GM21367 (cell line): Measurements from ENCODE around the gene FRMD4A.
"Not testable (repeated sequence)": the region's sequence is repeated elsewhere in the genome, so short reads cannot be mapped to it uniquely, and the experiment has no call there.

ENCODE experiments used
- ATAC-seq: cut with Tn5 transposase; IDR thresholded peaks from one replicate; pipeline ENCODE4 v1.9.1; 2021; ENCODE audit not compliant: unreplicated experiment

FRMD4A gene

GRCh38 chr10:13865758-13866491 is 464.8 kb downstream of the FRMD4A start:
- ATAC-seq = no peak

GRCh38 chr10:13865220-13865619 is 465.5 kb downstream of the FRMD4A start:
- ATAC-seq = not testable (repeated sequence)

GRCh38 chr10:13862546-13863233 is 468.0 kb downstream of the FRMD4A start:
- no peak for ATAC-seq

- ATAC-seq = no peak
These were observed 469.8 kb downstream of the FRMD4A start for GRCh38 chr10:13860886-13861285.

- ATAC-seq = no peak
These were observed 470.6 kb downstream of the FRMD4A start for GRCh38 chr10:13859979-13860654.

- no peak for ATAC-seq
These were observed 472.0 kb downstream of the FRMD4A start for GRCh38 chr10:13858709-13859108.

GRCh38 chr10:13857451-13857850 is 473.3 kb downstream of the FRMD4A start:
- ATAC-seq = no peak

GRCh38 chr10:13853854-13854253 is 476.9 kb downstream of the FRMD4A start:
- ATAC-seq = no peak

- ATAC-seq = no peak
These were observed 477.9 kb downstream of the FRMD4A start for GRCh38 chr10:13852872-13853271.

GRCh38 chr10:13851906-13852305 is 478.8 kb downstream of the FRMD4A start:
- no peak for ATAC-seq

- ATAC-seq = no peak
These were observed 481.9 kb downstream of the FRMD4A start for GRCh38 chr10:13848520-13849445.

GRCh38 chr10:13847201-13847631 is 483.5 kb downstream of the FRMD4A start:
- ATAC-seq = no peak

- ATAC-seq = no peak
These were observed 484.8 kb downstream of the FRMD4A start for GRCh38 chr10:13845897-13846296.

- no peak for ATAC-seq
These were observed 486.1 kb downstream of the FRMD4A start for GRCh38 chr10:13844651-13845050.

GRCh38 chr10:13842117-13842516 is 488.6 kb downstream of the FRMD4A start:
- no peak for ATAC-seq

- ATAC-seq = no peak
These were observed 490.7 kb downstream of the FRMD4A start for GRCh38 chr10:13840036-13840435.

GRCh38 chr10:13839430-13839990 is 491.2 kb downstream of the FRMD4A start:
- no peak for ATAC-seq

- no peak for ATAC-seq
These were observed 491.7 kb downstream of the FRMD4A start for GRCh38 chr10:13839030-13839429.

- no peak for ATAC-seq
These were observed 492.8 kb downstream of the FRMD4A start for GRCh38 chr10:13837966-13838365.

GRCh38 chr10:13834581-13835286 is 496.0 kb downstream of the FRMD4A start:
- no peak for ATAC-seq
